Measurements from ENCODE around the gene PTHLH.
A peak's percentile ranks its signal among the peaks of the same experiment; 100 is the strongest.

Gene PTHLH

GRCh38 chr12:27974735-27975221 is 2.2 kb upstream of the PTHLH start:
- no peak for DNase-seq (ENCODE audit: low read depth in 2 of 2)

GRCh38 chr12:27973487-27973890 is 956 bp upstream of the PTHLH start:
- no peak for DNase-seq (ENCODE audit: low read depth in 2 of 2)

- DNase-seq (ENCODE audit: low read depth in 2 of 2) = no peak
Measured at GRCh38 chr12:27971606-27972005, 927 bp downstream of the PTHLH start.

GRCh38 chr12:27971121-27971489 is 1.4 kb downstream of the PTHLH start:
- no peak for DNase-seq (ENCODE audit: low read depth in 2 of 2)

- DNase-seq (ENCODE audit: low read depth in 2 of 2) = no peak
Measured at GRCh38 chr12:27970401-27971120, 2.0 kb downstream of the PTHLH start.

- no peak for DNase-seq (ENCODE audit: low read depth in 2 of 2)
Measured at GRCh38 chr12:27969624-27970400, 2.7 kb downstream of the PTHLH start.

GRCh38 chr12:27968972-27969623 is 3.4 kb downstream of the PTHLH start:
- no peak for DNase-seq (ENCODE audit: low read depth in 2 of 2)

GRCh38 chr12:27967551-27968054 is 4.9 kb downstream of the PTHLH start:
- no peak for DNase-seq (ENCODE audit: low read depth in 2 of 2)

GRCh38 chr12:27966870-27967269 is 5.7 kb downstream of the PTHLH start:
- no peak for DNase-seq (ENCODE audit: low read depth in 2 of 2)

- no peak for DNase-seq (ENCODE audit: low read depth in 2 of 2)
Measured at GRCh38 chr12:27965966-27966365, 6.6 kb downstream of the PTHLH start.

- no peak for DNase-seq (ENCODE audit: low read depth in 2 of 2)
Measured at GRCh38 chr12:27965411-27965810, 7.1 kb downstream of the PTHLH start.

- no peak for DNase-seq (ENCODE audit: low read depth in 2 of 2)
Measured at GRCh38 chr12:27964123-27964522, 8.4 kb downstream of the PTHLH start.

GRCh38 chr12:27960821-27961220 is 11.7 kb downstream of the PTHLH start:
- no peak for DNase-seq (ENCODE audit: low read depth in 2 of 2)

GRCh38 chr12:27958675-27959074 is 13.9 kb downstream of the PTHLH start:
- DNase-seq (ENCODE audit: low read depth in 2 of 2) = no peak

- no peak for DNase-seq (ENCODE audit: low read depth in 2 of 2)
Measured at GRCh38 chr12:27957366-27957765, 15.2 kb downstream of the PTHLH start.

GRCh38 chr12:27953817-27954216 is 18.7 kb downstream of the PTHLH start:
- no peak for DNase-seq (ENCODE audit: low read depth in 2 of 2)

- no peak for DNase-seq (ENCODE audit: low read depth in 2 of 2)
Measured at GRCh38 chr12:27953348-27953747, 19.2 kb downstream of the PTHLH start.

- no peak for DNase-seq (ENCODE audit: low read depth in 2 of 2)
Measured at GRCh38 chr12:27952510-27952909, 20.0 kb downstream of the PTHLH start.

- DNase-seq (ENCODE audit: low read depth in 2 of 2) = no peak
Measured at GRCh38 chr12:27951898-27952297, 20.6 kb downstream of the PTHLH start.

GRCh38 chr12:27946421-27946820 is 26.1 kb downstream of the PTHLH start:
- no peak for DNase-seq (ENCODE audit: low read depth in 2 of 2)

- peak; percentile 29 to 57 for DNase-seq (ENCODE audit: low read depth in 2 of 2)
Measured at GRCh38 chr12:27940756-27941402, 31.7 kb downstream of the PTHLH start.

GRCh38 chr12:27940245-27940644 is 32.3 kb downstream of the PTHLH start:
- no peak for DNase-seq (ENCODE audit: low read depth in 2 of 2)
